ENCODE measurements around the gene GNAL. TPM values are rescaled to one million over a fixed set of nuclear protein-coding genes. Genes with fewer than 3 reads are reported as not detected.
A peak's percentile ranks its signal among the peaks of the same experiment; 100 is the strongest.

Gene GNAL
- total RNA-seq, 1 donor from 2014 or later = 9.7 TPM

DNA sequence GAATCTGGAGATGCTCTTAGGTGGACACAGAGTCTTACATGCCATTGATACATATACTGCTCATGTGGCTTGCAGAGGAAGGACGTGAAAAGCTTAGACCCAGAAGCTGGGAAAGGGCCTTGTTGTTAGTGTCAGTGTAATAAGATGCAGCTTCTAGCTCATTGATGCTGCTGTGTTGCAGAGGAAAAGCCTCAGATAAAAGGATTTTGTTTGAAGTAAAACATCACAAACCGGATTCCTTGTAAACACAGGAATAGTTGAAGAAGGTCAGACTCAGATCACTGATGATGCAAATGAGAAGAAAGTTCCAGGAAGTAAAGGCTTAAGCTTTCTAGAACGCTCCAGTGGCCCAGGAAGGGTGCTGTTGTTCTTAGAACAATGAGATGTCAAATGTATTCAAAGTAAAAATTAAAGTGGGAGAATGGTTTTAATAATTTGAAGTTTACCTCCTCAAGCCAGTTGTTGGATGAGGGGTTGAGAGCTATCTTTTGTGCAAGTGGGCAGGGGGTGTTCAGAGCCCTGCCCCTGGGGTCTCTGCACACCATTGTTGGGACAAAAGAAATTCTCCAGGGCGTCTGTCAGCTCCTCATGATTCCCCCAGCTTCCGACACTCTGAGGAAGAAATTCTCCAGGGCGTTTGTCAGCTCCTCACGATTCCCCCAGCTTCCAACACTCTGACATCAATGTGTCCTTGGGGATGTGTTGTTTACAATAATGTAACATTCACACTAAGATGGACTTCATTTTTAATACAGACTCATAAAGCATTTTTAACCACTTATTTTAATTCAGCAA is 100.8 kb downstream of the GNAL start:
- Mint-ChIP-seq H3K4me1 (ENCODE audit: unreplicated experiment) (peaks cover 51% of the 10 kb centered on the region), H3K4me3 (ENCODE audit: unreplicated experiment) (no peak overlapping the region), H3K9me3 (ENCODE audit: unreplicated experiment) (no peaks in the 10 kb centered on the region), H3K36me3 (ENCODE audit: low read depth, unreplicated experiment) (no peaks in the 10 kb centered on the region), H3K27ac (ENCODE audit: unreplicated experiment) (peak overlapping the region; percentile 65), H3K27me3 (ENCODE audit: unreplicated experiment) (no peaks in the 10 kb centered on the region)
- no peak for TF ChIP-seq CTCF (IDR thresholded peaks at IDR 0.05; ENCODE audit: unreplicated experiment)
- DNase-seq (ENCODE audit: low spot score) = no peak

GRCh38 chr18:11791131-11791530 is 102.1 kb downstream of the GNAL start:
- no peak overlapping the region for H3K27ac Mint-ChIP-seq (ENCODE audit: unreplicated experiment)
- H3K27me3 Mint-ChIP-seq (ENCODE audit: unreplicated experiment) = no peaks in the 10 kb centered on the region
- peaks cover 39% of the 10 kb centered on the region for H3K4me1 Mint-ChIP-seq (ENCODE audit: unreplicated experiment)
- H3K36me3 Mint-ChIP-seq (ENCODE audit: low read depth, unreplicated experiment) = no peaks in the 10 kb centered on the region
- H3K9me3 Mint-ChIP-seq (ENCODE audit: unreplicated experiment) = no peaks in the 10 kb centered on the region
- no peak for DNase-seq (ENCODE audit: low spot score)
- no peak for TF ChIP-seq CTCF (IDR thresholded peaks at IDR 0.05; ENCODE audit: unreplicated experiment)
- no peak overlapping the region for H3K4me3 Mint-ChIP-seq (ENCODE audit: unreplicated experiment)

DNA sequence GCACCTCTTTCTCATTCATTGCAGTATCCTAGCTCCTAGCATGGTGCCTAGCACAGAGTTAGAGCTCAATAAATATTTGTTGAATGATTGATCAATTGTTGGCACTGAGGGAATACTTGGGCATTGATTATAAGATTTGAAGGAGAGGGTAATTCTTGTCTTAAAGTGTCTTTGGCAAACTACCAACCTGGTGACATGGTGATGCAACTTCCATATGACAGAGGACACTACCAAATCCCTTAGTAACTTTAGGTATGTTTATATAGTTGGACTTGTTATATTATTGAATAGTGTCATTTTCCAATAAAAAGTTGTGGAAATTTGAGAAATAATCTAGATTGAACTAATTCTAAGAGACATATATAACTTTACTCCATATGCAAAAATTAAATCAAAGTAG is 103.6 kb downstream of the GNAL start:
- H3K4me3 Mint-ChIP-seq (ENCODE audit: unreplicated experiment) = no peak overlapping the region
- H3K36me3 Mint-ChIP-seq (ENCODE audit: low read depth, unreplicated experiment) = no peaks in the 10 kb centered on the region
- H3K27ac Mint-ChIP-seq (ENCODE audit: unreplicated experiment) = no peak overlapping the region
- no peaks in the 10 kb centered on the region for H3K9me3 Mint-ChIP-seq (ENCODE audit: unreplicated experiment)
- H3K4me1 Mint-ChIP-seq (ENCODE audit: unreplicated experiment) = peaks cover 34% of the 10 kb centered on the region
- DNase-seq (ENCODE audit: low spot score) = no peak
- no peak for TF ChIP-seq CTCF (IDR thresholded peaks at IDR 0.05; ENCODE audit: unreplicated experiment)
- H3K27me3 Mint-ChIP-seq (ENCODE audit: unreplicated experiment) = no peaks in the 10 kb centered on the region

GRCh38 chr18:11794195-11794594 is 105.1 kb downstream of the GNAL start:
- H3K27ac Mint-ChIP-seq (ENCODE audit: unreplicated experiment) = no peak overlapping the region
- H3K4me3 Mint-ChIP-seq (ENCODE audit: unreplicated experiment) = no peak overlapping the region
- no peak for TF ChIP-seq CTCF (IDR thresholded peaks at IDR 0.05; ENCODE audit: unreplicated experiment)
- H3K36me3 Mint-ChIP-seq (ENCODE audit: low read depth, unreplicated experiment) = no peaks in the 10 kb centered on the region
- H3K9me3 Mint-ChIP-seq (ENCODE audit: unreplicated experiment) = no peaks in the 10 kb centered on the region
- H3K4me1 Mint-ChIP-seq (ENCODE audit: unreplicated experiment) = peaks cover 28% of the 10 kb centered on the region
- DNase-seq (ENCODE audit: low spot score) = no peak
- no peaks in the 10 kb centered on the region for H3K27me3 Mint-ChIP-seq (ENCODE audit: unreplicated experiment)

DNA sequence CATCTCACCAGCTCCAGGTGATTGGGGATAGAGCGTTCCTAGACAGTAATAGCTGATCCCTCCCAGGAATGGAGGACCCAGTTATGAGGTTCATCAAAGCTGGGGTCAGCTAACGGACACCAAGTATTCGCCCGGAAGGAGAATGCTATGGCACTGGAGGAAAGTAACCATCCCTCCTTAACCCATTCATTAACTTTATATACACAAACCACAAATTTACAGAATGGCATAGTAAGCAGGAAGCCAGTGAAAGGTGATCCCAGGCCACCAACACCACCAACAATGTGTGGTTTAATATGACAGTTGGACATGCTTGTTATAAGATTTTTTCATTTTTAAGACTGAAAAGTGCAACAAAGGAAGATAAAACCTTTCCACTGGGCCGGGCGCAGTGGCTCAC is 106.9 kb downstream of the GNAL start:
- H3K9me3 Mint-ChIP-seq (ENCODE audit: unreplicated experiment) = no peaks in the 10 kb centered on the region
- H3K4me1 Mint-ChIP-seq (ENCODE audit: unreplicated experiment) = peaks cover 12% of the 10 kb centered on the region
- no peak for TF ChIP-seq CTCF (IDR thresholded peaks at IDR 0.05; ENCODE audit: unreplicated experiment)
- no peak for DNase-seq (ENCODE audit: low spot score)
- no peaks in the 10 kb centered on the region for H3K27me3 Mint-ChIP-seq (ENCODE audit: unreplicated experiment)
- no peak overlapping the region for H3K4me3 Mint-ChIP-seq (ENCODE audit: unreplicated experiment)
- no peak overlapping the region for H3K27ac Mint-ChIP-seq (ENCODE audit: unreplicated experiment)
- H3K36me3 Mint-ChIP-seq (ENCODE audit: low read depth, unreplicated experiment) = no peaks in the 10 kb centered on the region

All from endothelial cell (in vitro differentiated cells).